ENCODE data around the gene ERRFI1.
"Not testable (repeated sequence)": the region's sequence is repeated elsewhere in the genome, so short reads cannot be mapped to it uniquely, and the experiment has no call there.

Gene ERRFI1

DNA sequence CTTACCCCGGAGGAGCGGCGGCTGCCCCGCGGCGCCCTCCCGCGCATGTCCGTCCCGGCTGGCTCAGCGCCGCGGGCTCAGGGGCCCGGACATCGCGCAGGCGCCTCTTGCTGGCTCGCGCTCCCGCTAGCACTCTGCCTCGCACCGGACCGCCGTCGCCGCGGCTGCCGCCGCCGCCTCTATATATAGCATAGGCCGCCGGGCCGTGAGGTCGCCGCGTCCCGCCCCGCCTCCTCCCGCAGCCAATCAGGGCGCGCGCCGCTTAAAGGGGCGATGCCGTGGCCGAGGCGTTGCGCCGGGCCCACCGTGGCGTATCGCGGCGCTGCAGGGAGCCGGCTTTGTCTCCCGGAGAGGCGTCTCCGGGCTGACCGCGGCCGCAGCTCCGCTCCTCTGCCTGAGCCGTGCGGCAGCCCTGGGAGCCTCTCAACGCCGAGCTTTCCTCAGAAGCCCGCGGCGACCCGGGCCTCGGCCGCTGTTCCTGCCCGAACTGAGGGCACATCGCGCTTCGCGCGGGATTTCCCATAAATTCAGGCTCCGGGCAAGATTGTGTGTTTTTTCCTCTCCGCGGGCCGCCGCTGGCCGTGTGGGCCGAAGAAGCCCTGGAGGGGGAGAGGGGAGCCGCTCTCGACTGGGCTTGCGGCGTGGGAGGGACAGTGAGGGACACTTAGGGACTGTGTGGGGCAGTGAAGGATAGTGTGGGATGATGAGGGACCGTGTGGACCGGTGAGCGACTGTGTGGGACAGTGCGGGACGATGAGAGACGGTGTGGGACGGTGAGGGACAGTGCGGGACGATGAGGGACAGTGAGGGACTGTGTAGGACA is at the start of gene ERRFI1:
TSS of gene ERRFI1 (minus strand) at position 157 of the 823 bp plus-strand sequence. CDS start 10,690 bp downstream, outside the sequence.
- peak; percentile 93 for DNase-seq

- no peak for DNase-seq
These were observed 49.5 kb upstream of the ERRFI1 start for GRCh38 chr1:8075511-8076051.

- DNase-seq = no peak
These were observed 47.2 kb upstream of the ERRFI1 start for GRCh38 chr1:8073112-8073855.

GRCh38 chr1:8070381-8070811 is 44.3 kb upstream of the ERRFI1 start:
- DNase-seq = no peak

DNA sequence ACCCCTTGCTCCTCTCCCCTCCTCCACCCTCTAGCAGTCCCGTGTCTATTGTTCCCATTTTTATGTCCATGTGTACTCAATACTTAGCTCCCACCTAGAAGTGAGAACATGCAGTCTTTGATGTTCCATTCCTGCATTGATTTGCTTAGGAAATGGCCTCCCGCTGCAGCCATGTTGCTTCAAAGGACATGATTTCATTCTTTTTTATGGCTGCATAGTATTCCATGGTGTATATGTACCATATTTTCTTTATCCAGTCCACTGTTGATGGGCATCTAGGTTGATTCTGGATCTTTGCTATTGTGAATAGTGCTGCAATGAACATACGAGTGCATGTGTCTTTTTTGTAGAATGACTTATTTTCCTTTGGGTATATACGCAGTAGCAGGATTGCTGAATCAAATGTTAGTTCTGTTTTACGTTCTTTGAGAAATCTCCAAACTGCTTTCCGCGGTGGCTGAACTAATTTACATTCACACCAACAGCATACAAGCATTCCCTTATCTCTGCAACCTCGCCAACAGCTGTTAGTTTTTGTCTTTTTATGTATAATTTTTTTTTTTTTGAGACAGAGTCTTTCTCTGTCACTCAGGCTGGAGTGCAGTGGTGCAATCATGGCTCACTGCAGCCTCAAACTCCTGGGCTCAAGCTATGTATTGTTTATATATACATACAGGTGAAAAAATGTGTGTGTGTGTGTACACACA is 43.7 kb upstream of the ERRFI1 start:
- not testable (repeated sequence) for DNase-seq

GRCh38 chr1:8065369-8065768 is 39.3 kb upstream of the ERRFI1 start:
- DNase-seq = no peak

GRCh38 chr1:8063298-8064036 is 37.4 kb upstream of the ERRFI1 start:
- DNase-seq = no peak

- no peak for DNase-seq
These were observed 36.8 kb upstream of the ERRFI1 start for GRCh38 chr1:8062861-8063260.

DNA sequence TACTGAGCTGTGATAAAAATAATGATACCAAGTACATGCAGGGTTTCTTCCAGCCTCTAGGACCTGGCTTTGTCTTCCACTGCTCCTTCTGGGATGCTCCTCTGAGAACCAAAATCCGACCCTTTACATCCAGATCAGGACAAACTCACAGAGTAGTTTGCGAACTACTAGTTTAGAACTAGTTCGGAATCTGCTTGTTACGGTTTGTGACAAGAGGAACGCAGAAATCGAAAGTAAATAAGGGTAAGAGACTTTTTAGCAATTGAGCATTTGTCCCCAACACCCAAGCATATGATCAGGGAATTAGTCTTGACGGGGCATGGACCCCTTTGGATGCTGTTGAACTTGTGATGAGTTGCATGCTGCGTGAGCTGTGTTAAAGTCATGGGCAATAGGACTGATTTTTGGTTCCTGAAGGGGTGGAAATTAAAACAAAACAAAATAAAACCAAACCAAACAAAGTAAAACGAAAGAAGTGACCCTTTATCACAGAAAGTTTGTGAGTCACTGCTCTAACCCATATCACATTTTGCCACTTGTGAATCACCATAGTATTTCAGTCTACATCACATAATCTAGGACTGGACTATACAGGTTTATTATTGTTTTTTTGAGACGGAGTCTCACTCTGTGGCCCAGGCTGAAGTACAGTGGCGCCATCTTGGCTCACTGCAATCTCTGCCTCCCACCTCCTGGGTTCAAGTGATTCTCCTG is 35.7 kb upstream of the ERRFI1 start:
- DNase-seq = peak; percentile 36

GRCh38 chr1:8061210-8061609 is 35.1 kb upstream of the ERRFI1 start:
- peak; percentile 88 for DNase-seq

GRCh38 chr1:8059161-8059622 is 33.1 kb upstream of the ERRFI1 start:
- DNase-seq = peak; percentile 52

GRCh38 chr1:8057779-8058178 is 31.7 kb upstream of the ERRFI1 start:
- DNase-seq = not testable (repeated sequence)

GRCh38 chr1:8055973-8056372 is 29.9 kb upstream of the ERRFI1 start:
- DNase-seq = peak; percentile 75

DNA sequence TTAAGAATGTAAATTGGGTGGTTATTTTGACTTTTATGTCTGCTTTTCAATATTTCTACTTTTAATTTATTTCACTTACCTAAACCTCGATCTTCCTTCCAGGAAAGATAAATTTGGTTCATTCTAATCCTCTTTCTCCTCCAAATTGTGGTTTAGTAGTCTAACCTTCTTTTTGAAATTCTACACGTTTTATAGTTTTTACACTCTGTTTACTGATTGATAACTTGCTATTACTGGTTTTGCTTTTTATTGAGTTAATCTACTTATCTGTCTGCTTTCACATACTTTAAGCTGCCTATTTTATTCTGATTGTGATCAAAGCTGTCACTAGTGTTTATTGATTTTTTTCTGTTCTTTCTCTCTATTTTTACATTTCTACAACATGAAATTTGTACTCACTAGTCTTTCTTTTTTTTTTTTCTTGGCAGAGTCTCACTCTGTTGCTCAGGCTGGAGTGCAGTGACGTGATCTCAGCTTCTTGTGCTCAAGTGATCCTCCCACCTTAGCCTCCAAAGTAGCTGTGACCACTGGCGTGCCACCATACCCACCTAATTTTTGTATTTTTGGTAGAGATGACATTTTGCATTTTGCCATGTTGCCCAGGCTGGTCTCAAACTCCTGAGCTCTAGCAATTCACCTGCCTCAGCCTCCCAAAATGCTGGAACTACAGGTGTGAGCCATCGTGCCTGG is 27.9 kb upstream of the ERRFI1 start:
- DNase-seq = no peak

- no peak for DNase-seq
These were observed 25.5 kb upstream of the ERRFI1 start for GRCh38 chr1:8051650-8052049.

DNA sequence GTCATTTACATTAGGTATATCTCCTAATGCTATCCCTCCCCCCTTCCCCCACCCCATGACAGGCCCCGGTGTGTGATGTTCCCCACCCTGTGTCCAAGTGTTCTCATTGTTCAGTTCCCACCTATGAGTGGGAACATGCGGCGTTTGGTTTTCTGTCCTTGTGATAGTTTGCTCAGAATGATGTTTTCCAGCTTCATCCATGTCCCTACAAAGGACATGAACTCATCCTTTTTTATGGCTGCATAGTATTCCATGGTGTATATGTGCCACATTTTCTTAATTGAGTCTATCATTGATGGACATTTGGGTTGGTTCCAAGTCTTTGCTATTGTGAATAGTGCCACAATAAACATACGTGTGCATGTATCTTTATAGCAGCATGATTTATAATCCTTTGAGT is 23.1 kb upstream of the ERRFI1 start:
- DNase-seq = not testable (repeated sequence)

DNA sequence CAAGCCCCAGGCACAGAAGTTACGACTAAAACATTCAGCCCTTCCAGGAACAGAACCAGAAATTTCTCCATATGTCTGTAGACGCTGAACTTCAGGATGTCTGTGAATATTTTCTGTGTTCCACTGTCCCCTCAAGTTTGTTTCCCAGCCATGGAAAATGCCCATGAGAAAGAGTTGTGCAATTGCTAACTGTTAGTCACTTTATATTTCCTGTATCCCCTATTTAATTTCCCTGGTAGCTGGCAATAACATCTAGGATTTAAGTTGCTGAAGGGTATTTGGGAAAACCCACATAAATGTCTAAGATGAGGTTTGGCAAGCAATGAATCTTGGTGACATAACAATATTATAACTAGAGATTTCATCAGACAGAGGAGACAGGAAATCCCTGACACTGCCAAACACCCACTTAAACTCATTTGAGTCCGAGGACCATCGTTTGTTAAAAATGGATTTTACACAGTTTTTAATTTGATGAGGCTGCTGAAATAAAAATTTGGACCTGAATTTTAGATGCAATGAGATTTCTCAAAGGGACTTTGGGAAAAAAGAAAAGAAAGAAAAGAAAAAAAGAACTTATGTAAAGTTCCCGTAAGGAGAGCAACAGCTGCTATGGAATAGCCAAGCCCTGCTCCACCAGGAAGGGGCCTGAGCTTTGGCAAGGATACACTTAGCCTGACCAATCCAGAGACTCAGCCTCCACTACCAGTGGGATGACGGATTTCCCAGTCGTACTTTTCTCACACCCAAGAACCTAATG is 21.8 kb upstream of the ERRFI1 start:
- peak; percentile 90 for DNase-seq

GRCh38 chr1:8047112-8047511 is 21.0 kb upstream of the ERRFI1 start:
- DNase-seq = peak; percentile 49

- no peak for DNase-seq
These were observed 20.3 kb upstream of the ERRFI1 start for GRCh38 chr1:8046391-8046790.

- no peak for DNase-seq
These were observed 17.5 kb upstream of the ERRFI1 start for GRCh38 chr1:8043621-8044020.

Data from EL (cell line).